Measurements from ENCODE around the gene RASAL2. TPM values are rescaled to one million over a fixed set of nuclear protein-coding genes. Genes with fewer than 3 reads are reported as not detected.
A peak's percentile ranks its signal among the peaks of the same experiment; 100 is the strongest.

The RASAL2 gene
- total RNA-seq, 1 donor from 2014 or later, result 35.7 TPM

DNA sequence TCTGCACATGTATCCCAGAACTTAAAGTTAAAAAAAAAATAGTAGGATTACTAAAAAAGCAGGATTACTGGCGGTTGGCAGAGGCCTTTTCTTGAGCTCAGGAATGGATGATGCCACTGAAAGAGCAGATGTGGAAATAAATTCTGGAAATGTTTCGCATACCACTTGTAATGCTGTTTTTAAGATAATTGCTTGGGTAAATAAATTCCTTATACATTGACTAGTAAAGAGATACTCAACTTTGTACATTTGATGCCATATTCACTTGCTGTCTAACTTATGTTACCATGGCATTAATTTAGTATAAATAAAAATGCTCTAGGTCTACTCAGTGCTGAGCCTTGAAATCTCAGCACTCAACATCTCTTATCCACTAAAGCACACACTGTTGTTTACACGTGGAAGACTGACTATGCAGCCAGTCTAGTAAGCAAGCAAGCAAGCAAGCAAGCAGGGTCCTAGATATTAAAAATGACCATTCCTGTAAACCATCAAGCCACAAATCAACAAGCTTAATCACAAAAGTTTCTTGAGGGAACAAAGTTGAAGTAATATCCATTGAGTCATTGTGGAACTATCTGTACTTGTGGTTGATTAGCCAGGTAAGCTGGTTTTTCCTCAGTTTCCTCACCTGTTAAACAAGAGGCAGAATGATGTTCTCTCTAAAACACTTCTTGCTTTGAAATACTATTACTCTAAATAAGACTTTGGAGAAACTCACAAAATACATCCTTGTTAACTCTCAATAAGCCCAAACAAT lies 1.7 kb upstream of the RASAL2 start:
- Mint-ChIP-seq H3K9me3 (no peaks in the 10 kb centered on the region), H3K4me1 (peaks cover 39% of the 10 kb centered on the region), H3K36me3 (no peaks in the 10 kb centered on the region), H3K27ac (peak overlapping the region; percentile 92), H3K4me3 (peak overlapping the region; percentile 82), H3K27me3 (ENCODE audit: low read depth) (no peaks in the 10 kb centered on the region)
- TF ChIP-seq, protein P1, sequence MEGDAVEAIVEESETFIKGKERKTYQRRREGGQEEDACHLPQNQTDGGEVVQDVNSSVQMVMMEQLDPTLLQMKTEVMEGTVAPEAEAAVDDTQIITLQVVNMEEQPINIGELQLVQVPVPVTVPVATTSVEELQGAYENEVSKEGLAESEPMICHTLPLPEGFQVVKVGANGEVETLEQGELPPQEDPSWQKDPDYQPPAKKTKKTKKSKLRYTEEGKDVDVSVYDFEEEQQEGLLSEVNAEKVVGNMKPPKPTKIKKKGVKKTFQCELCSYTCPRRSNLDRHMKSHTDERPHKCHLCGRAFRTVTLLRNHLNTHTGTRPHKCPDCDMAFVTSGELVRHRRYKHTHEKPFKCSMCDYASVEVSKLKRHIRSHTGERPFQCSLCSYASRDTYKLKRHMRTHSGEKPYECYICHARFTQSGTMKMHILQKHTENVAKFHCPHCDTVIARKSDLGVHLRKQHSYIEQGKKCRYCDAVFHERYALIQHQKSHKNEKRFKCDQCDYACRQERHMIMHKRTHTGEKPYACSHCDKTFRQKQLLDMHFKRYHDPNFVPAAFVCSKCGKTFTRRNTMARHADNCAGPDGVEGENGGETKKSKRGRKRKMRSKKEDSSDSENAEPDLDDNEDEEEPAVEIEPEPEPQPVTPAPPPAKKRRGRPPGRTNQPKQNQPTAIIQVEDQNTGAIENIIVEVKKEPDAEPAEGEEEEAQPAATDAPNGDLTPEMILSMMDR (IDR thresholded peaks at IDR 0.05; ENCODE audit: unreplicated experiment), result no peak
- no peak for DNase-seq (ENCODE audit: low spot score in 2 of 2, unreplicated experiment in 2 of 2)

DNA sequence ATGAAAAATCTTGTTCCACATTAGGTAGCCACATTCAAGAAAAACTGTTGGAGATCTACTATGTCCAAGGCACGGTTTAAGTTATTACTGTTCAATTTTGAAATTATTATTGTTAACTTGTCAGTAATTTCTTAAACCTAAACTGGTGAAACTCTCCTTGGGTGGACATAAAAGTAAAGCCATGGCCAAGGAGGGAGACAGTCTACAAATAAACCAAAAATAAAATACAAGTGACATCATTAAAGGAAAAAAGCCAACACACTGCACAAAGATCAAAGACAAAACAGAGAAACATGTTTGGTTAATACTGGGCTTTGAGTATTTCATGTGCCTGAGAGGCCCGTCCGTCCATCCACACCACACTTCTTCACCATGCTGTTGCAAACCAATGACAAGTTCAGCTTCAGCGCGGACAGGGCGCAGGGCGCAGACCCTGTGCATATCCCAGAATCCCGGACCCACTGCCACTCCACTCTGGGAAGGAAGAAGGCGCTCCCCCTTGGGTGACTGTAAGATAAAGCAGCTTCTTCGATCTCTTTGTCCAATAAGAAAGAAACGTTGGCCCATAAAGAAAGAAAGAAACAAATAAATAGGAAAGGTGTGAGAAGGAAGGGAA lies 918 bp upstream of the RASAL2 start:
- no peaks in the 10 kb centered on the region for H3K36me3 Mint-ChIP-seq
- no peaks in the 10 kb centered on the region for H3K27me3 Mint-ChIP-seq (ENCODE audit: low read depth)
- H3K4me1 Mint-ChIP-seq, result peaks cover 47% of the 10 kb centered on the region
- DNase-seq (ENCODE audit: low spot score in 2 of 2, unreplicated experiment in 2 of 2), result peak in 1 of 2 experiments; percentile 58
- TF ChIP-seq, protein P1 (IDR thresholded peaks at IDR 0.05; ENCODE audit: unreplicated experiment), result no peak
- peak overlapping the region; percentile 82 for H3K4me3 Mint-ChIP-seq
- H3K9me3 Mint-ChIP-seq, result no peaks in the 10 kb centered on the region
- peak overlapping the region; percentile 92 for H3K27ac Mint-ChIP-seq

DNA sequence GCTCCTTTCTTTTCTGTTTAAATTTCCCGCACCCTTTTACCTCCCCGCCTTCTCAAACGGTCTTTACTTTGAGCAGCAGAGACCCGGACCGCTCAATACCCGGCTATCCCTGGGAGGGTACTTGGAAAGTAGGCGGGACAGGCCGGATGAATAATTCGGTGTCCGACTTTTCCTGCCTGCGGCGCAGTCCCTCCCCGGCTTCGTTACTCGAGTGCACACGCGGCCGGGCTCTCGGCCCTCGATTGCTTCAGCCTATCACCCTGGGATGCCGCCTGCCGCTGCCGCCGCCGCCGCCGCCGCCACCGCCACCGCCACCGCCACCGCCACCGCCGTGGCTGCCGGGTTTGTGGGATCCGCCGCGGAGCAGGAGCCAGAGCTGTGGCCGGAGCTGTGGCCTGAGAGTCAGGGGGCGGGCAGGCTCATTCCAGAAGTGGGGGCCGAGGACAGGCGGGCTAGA lies 382 bp upstream of the RASAL2 start:
- H3K27ac Mint-ChIP-seq, result peak overlapping the region; percentile 92
- H3K9me3 Mint-ChIP-seq, result no peaks in the 10 kb centered on the region
- peaks cover 52% of the 10 kb centered on the region for H3K4me1 Mint-ChIP-seq
- H3K27me3 Mint-ChIP-seq (ENCODE audit: low read depth), result no peaks in the 10 kb centered on the region
- no peaks in the 10 kb centered on the region for H3K36me3 Mint-ChIP-seq
- DNase-seq (ENCODE audit: low spot score in 2 of 2, unreplicated experiment in 2 of 2), result peak; percentile 83 to 90
- TF ChIP-seq, protein P1 (IDR thresholded peaks at IDR 0.05; ENCODE audit: unreplicated experiment), result no peak
- H3K4me3 Mint-ChIP-seq, result peak overlapping the region; percentile 82

DNA sequence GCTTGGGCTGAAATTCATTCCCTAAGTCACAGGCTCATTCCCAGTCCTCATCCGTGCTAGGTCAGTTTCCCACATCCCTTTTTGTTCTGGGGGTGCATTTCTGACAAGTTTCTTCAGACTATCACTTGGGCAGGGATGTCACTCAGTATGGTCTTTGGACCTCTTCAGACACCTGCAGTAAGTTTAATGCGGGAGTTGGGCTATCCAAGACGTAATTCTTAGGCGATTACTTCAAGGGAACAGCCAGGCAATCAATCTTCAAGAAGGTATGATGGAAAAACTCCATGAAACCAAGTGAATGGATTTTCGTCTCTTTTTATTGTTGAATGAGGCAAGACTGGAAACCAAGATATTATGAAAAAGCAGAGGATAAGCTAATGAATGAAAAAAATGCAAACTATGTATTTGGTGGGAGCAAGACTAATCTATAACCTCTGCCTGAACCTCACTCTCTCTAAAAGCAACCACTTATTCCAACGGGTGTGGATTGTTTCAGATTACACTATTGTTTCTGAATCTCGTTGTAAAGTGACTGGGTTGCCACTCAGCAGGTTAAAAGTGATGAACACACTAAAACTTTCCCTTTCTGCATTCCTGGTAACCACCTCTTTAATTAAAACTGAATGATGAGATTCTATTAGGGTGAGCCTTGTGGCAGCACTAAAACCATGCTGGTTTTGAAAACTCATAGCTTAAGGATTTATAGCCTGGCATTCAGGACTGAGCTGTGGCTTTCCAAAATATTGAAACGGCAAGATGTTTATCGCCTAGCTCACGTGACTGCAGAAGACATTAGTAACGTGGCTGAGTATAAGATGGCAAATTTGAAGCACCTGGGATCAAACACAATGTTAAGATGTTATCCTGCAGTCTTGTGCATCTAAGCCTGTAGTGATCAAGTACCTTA lies 1.1 kb downstream of the RASAL2 start:
- Mint-ChIP-seq H3K36me3 (no peaks in the 10 kb centered on the region), H3K27ac (peak overlapping the region; percentile 90), H3K4me3 (peak overlapping the region; percentile 82), H3K4me1 (peaks cover 57% of the 10 kb centered on the region), H3K9me3 (no peaks in the 10 kb centered on the region), H3K27me3 (ENCODE audit: low read depth) (no peaks in the 10 kb centered on the region)
- TF ChIP-seq, protein P1 (IDR thresholded peaks at IDR 0.05; ENCODE audit: unreplicated experiment), result no peak
- no peak for DNase-seq (ENCODE audit: low spot score in 2 of 2, unreplicated experiment in 2 of 2)

DNA sequence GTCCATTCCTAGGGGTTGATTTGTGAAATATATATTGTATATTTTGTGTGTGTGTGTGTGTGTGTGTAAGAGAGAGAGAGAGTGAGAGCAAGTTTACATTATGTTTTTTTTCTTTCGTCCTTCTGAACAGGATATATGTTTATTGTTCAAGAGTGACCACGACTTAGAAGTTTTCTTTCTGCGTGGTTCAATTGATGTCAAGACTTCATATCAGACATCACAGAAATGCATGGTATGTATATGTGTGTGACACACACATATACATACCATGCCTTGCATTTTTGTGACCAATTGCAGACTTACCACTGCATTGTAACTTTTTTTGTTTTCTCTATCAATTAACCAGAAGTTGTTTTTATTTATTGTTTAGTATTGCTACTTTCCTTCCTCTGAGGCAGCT lies 2.5 kb downstream of the RASAL2 start:
- Mint-ChIP-seq H3K4me3 (peak overlapping the region; percentile 82), H3K4me1 (peaks cover 67% of the 10 kb centered on the region), H3K27ac (peak overlapping the region; percentile 90), H3K36me3 (no peaks in the 10 kb centered on the region), H3K27me3 (ENCODE audit: low read depth) (no peaks in the 10 kb centered on the region), H3K9me3 (no peaks in the 10 kb centered on the region)
- no peak for DNase-seq (ENCODE audit: low spot score in 2 of 2, unreplicated experiment in 2 of 2)
- TF ChIP-seq, protein P1 (IDR thresholded peaks at IDR 0.05; ENCODE audit: unreplicated experiment), result no peak

Measured in mesothelial cell of epicardium (in vitro differentiated cells).